ENCODE data around the gene DSCAM. TPM values are rescaled to one million over a fixed set of nuclear protein-coding genes. Genes with fewer than 3 reads are reported as not detected.

The DSCAM gene
- total RNA-seq, 4 donors from 2014 or later, result 0.04 to 0.06 TPM; not detected in 2

DNA sequence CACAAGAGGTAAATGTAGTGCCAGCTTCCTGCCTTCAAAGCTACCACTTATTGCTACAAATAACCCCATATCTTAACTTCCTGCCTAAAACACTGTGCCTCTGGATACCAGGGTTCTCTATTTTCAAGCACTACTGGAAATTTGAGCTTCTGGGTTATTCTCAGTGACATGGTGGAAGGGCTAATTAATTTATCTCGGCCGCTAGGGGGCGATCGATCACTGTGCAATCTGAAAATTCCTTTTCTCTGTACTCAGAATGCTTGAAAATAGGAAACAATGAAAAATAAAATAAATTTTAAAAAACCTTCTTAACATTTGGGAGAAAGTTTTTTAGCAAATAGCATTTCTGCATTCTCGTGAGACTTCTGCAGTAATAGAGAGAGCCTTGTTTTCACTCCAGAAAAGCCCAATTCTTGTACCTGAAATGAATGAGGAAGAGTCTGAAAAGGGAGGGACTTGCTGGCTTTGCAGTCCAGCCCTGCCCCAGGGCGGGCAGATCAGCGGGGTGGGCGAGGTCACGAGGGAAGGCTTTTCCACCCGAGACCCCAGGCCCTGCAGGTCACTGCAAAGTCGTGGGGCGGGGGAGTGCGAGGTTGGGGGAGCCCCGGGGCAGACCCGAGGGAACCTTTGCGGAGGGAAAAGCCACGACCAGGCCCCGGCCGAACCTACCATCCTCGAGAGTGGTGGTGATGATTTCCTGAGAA lies 703.0 kb downstream of the DSCAM start:
- no peaks in the 10 kb centered on the region for H3K36me3 ChIP-seq
- 0% methylated on average over 5 of the region's 20 CpGs for WGBS, 2 donors
- no peak for DNase-seq
- TF ChIP-seq POLR2A (IDR thresholded peaks at IDR 0.05), result no peak
- TF ChIP-seq, protein P1, sequence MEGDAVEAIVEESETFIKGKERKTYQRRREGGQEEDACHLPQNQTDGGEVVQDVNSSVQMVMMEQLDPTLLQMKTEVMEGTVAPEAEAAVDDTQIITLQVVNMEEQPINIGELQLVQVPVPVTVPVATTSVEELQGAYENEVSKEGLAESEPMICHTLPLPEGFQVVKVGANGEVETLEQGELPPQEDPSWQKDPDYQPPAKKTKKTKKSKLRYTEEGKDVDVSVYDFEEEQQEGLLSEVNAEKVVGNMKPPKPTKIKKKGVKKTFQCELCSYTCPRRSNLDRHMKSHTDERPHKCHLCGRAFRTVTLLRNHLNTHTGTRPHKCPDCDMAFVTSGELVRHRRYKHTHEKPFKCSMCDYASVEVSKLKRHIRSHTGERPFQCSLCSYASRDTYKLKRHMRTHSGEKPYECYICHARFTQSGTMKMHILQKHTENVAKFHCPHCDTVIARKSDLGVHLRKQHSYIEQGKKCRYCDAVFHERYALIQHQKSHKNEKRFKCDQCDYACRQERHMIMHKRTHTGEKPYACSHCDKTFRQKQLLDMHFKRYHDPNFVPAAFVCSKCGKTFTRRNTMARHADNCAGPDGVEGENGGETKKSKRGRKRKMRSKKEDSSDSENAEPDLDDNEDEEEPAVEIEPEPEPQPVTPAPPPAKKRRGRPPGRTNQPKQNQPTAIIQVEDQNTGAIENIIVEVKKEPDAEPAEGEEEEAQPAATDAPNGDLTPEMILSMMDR (IDR thresholded peaks at IDR 0.05), result peak; percentile 55 to 87 (median 73)
- intact Hi-C loops (cut with DNase I), result loop anchor here (5.0 to 10.0 kb wide), 2 partner anchors 238 to 921 kb away; no protein-coding TSS in a partner anchor
- H3K27ac ChIP-seq, result no peak overlapping the region
- no peaks in the 10 kb centered on the region for H3K27me3 ChIP-seq
- H3K4me3 ChIP-seq, result no peak overlapping the region
- no peaks in the 10 kb centered on the region for H3K4me1 ChIP-seq
- no peaks in the 10 kb centered on the region for H3K9me3 ChIP-seq

DNA sequence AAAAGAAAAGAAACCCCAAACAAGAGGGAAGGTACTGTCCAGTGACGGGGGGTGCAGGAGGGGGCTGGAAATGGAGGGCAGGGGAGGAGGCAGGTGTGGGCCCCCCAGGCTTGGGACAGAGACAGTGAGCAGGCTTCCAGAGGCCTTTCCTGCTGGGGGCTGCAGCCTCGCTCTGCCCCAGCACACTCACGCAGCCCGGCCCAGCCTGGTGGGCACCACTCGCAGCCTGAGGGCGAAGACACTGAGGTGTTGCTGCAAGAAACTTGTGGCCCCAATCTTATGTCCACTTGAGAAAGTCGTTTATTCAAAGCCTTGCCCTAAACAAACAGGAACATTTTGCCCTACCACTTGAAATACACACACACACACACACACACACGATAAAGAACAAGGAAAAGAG lies 705.3 kb downstream of the DSCAM start:
- Histone ChIP-seq H3K4me1 (no peaks in the 10 kb centered on the region), H3K4me3 (no peak overlapping the region), H3K9me3 (no peaks in the 10 kb centered on the region), H3K27ac (no peak overlapping the region), H3K27me3 (no peaks in the 10 kb centered on the region), H3K36me3 (no peaks in the 10 kb centered on the region)
- intact Hi-C loops (cut with DNase I), result loop anchor here (5.0 to 10.0 kb wide), 2 partner anchors 241 to 923 kb away; no protein-coding TSS in a partner anchor
- no peak for DNase-seq
- 41 to 69% methylated on average over 3 to 8 of the region's 8 CpGs for WGBS, 2 donors
- TF ChIP-seq, protein P1 (IDR thresholded peaks at IDR 0.05), result no peak
- TF ChIP-seq POLR2A (IDR thresholded peaks at IDR 0.05), result no peak

DNA sequence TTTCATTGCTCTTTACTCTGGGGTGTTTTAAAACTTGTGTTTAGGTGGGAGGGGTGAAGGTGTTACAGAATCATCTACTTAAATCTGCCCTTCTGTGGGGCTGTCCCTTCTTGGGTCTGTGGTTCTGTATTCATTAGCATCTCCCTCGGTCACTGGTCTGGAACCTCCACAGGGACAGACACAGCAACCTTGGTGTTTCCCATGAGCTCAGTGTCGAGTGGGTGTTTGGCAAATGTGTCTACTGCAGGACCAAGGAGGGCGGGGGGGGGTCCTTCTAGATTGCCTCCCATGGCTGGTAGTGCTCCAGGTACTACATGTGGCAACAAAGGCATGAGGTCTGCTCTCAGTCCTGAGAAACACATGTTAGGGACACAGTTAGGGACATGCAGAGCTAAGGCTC lies 706.3 kb downstream of the DSCAM start:
- H3K36me3 ChIP-seq, result no peaks in the 10 kb centered on the region
- H3K27me3 ChIP-seq, result peaks cover 0 to 3% (median 0%) of the 10 kb centered on the region in 4 donors
- TF ChIP-seq, protein P1 (IDR thresholded peaks at IDR 0.05), result no peak
- TF ChIP-seq POLR2A (IDR thresholded peaks at IDR 0.05), result no peak
- H3K27ac ChIP-seq, result no peak overlapping the region
- no peak overlapping the region for H3K4me3 ChIP-seq
- intact Hi-C loops (cut with DNase I), result loop anchor here (5.0 to 10.0 kb wide), 2 partner anchors 242 to 924 kb away; no protein-coding TSS in a partner anchor
- H3K9me3 ChIP-seq, result no peaks in the 10 kb centered on the region
- H3K4me1 ChIP-seq, result no peaks in the 10 kb centered on the region
- 60 to 100% methylated on average over 1 to 2 of the region's 3 CpGs for WGBS, 2 donors
- no peak for DNase-seq

DNA sequence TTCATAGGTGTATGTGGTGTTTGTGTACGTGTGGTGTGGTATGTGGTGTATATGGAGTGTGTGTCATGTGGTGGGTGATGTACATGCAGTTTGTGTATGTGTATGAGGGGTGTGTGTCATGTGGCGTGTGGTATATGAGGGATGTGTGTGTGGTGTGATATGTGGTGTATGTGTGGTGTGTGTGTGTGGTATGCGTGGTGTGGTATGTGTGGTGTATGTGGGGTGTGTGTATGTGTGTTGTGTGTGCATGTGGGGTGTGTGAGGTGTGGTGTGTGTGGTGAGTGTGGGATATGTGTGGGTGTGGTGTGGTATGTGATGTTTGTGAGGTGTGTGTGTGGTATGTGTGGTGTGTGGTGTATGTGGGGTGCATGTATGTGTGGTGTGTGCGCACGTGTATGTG lies 707.3 kb downstream of the DSCAM start:
- no peak overlapping the region for H3K27ac ChIP-seq
- no peaks in the 10 kb centered on the region for H3K36me3 ChIP-seq
- H3K4me3 ChIP-seq, result no peak overlapping the region
- 76% methylated on average over 5 of the region's 5 CpGs for WGBS, 2 donors
- no peaks in the 10 kb centered on the region for H3K4me1 ChIP-seq
- H3K9me3 ChIP-seq, result no peaks in the 10 kb centered on the region
- TF ChIP-seq, protein P1 (IDR thresholded peaks at IDR 0.05), result no peak
- no peak for TF ChIP-seq POLR2A (IDR thresholded peaks at IDR 0.05)
- intact Hi-C loops (cut with DNase I), result loop anchor here (5.0 to 10.0 kb wide), 2 partner anchors 243 to 925 kb away; no protein-coding TSS in a partner anchor
- H3K27me3 ChIP-seq, result peaks cover 0 to 6% (median 0%) of the 10 kb centered on the region in 4 donors
- no peak for DNase-seq

DNA sequence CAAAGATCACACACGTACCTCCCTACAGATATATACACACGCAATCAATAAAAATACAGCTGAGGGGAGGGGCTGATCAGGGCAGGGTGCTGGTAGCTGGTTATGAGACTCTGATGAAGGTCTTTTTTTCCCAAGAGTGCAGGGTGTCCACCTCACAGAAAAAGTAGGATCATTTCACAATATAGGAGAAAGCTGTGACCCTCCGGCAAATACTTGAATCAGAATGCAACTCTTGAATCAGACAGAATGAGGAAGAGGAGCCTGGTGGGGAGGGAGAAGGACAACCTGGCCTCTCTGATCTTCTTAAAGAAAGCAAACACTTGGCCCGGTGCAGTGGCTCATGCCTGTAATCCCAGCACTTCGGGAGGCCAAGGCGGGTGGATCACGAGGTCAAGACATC lies 710.4 kb downstream of the DSCAM start:
- TF ChIP-seq, protein P1 (IDR thresholded peaks at IDR 0.05), result no peak
- no peak for TF ChIP-seq POLR2A (IDR thresholded peaks at IDR 0.05)
- Histone ChIP-seq H3K27me3 (peaks cover 0 to 6% (median 0%) of the 10 kb centered on the region in 4 donors), H3K9me3 (no peaks in the 10 kb centered on the region), H3K4me1 (no peaks in the 10 kb centered on the region), H3K27ac (no peak overlapping the region), H3K36me3 (no peaks in the 10 kb centered on the region), H3K4me3 (no peak overlapping the region)
- DNase-seq, result no peak
- WGBS, 2 donors, result 87 to 90% methylated on average over 7 of the region's 7 CpGs
- intact Hi-C loops (cut with DNase I), result no loop called here
